Neural progenitor cell (in vitro differentiated cells): ENCODE data around the gene CLEC4F.

Source experiments
- CTCF ChIP-seq: fragments of 200-600 bp; sonication (generic); IDR thresholded peaks from 2 replicates; pipeline ENCODE4 v1.5.1; 2017; ENCODE audit warnings: antibody characterized with exemption, mild to moderate bottlenecking
- EZH2 ChIP-seq: fragments of 200-600 bp; sonication (generic); IDR thresholded peaks from 2 replicates; pipeline ENCODE4 v1.6.1; 2017; ENCODE audit warnings: antibody characterized with exemption, mild to moderate bottlenecking, moderate library complexity
- EZH2phosphoT487 ChIP-seq: fragments of 200-600 bp; sonication (generic); IDR thresholded peaks from 2 replicates; pipeline ENCODE4 v1.6.1; 2017; ENCODE audit warnings: antibody characterized with exemption

DNA sequence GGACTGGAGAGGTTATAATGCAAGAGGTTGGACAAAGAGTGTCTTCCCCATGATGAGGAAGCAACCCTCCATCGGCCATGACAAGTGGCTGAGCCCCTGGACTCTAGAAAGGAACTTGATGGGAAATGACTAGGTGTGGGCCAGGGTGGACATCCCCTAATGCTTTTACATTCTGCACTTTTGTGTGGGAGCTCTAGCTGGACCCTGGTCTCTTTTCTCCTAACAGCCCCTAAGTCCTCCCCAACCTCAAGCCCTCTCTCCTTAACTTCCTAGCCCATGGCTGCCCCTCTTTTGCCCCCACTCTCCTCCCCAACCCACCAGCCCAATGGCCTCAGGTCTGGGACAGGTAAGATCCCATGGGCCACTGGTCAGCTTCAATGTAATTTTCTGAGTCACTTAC is 12.8 kb upstream of the CLEC4F start:
- TF ChIP-seq CTCF (no peak), EZH2 (no peak), EZH2phosphoT487 (no peak)
